ENCODE data around the gene C13orf42.

Gene C13orf42

GRCh38 chr13:51043310-51043709 lies 67.8 kb downstream of the C13orf42 start:
- DNase-seq (ENCODE audit: insufficient read length, low spot score) (no peak), FAIRE-seq (no peak)
- TF ChIP-seq POLR2A (IDR thresholded peaks at IDR 0.05; ENCODE audit: low read depth, low read length), result no peak

- TF ChIP-seq POLR2A (IDR thresholded peaks at IDR 0.05; ENCODE audit: low read depth, low read length), result no peak
- FAIRE-seq, result no peak
- DNase-seq (ENCODE audit: insufficient read length, low spot score), result no peak
Observed at GRCh38 chr13:51041710-51042109, 69.4 kb downstream of the C13orf42 start.

DNA sequence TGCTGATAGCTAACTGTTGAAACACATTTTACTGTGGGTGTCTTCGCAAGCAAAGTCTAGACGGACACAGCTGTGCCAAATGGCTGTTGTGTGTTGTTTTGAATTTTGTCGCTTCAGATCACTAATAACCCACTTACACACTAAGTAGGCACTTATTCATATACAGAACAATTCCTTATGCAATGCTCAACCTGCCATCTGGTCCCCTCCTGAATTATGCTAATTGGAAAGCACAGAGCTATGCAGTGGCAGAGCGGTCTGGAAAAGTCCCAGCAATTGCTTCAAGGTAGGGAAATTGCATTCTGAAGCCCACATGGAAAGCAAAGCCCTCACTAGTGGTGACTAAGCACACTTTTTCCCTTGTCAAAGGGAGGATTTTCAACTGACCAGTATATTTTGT lies 69.9 kb downstream of the C13orf42 start:
- no peak for DNase-seq (ENCODE audit: insufficient read length, low spot score)
- no peak for TF ChIP-seq POLR2A (IDR thresholded peaks at IDR 0.05; ENCODE audit: low read depth, low read length)
- no peak for FAIRE-seq

- TF ChIP-seq POLR2A (IDR thresholded peaks at IDR 0.05; ENCODE audit: low read depth, low read length), result no peak
- FAIRE-seq (no peak), DNase-seq (ENCODE audit: insufficient read length, low spot score) (no peak)
Observed at GRCh38 chr13:51040431-51040830, 70.6 kb downstream of the C13orf42 start.

GRCh38 chr13:51036418-51036817 lies 74.7 kb downstream of the C13orf42 start:
- TF ChIP-seq POLR2A (IDR thresholded peaks at IDR 0.05; ENCODE audit: low read depth, low read length), result no peak
- no peak for FAIRE-seq
- DNase-seq (ENCODE audit: insufficient read length, low spot score), result no peak

DNA sequence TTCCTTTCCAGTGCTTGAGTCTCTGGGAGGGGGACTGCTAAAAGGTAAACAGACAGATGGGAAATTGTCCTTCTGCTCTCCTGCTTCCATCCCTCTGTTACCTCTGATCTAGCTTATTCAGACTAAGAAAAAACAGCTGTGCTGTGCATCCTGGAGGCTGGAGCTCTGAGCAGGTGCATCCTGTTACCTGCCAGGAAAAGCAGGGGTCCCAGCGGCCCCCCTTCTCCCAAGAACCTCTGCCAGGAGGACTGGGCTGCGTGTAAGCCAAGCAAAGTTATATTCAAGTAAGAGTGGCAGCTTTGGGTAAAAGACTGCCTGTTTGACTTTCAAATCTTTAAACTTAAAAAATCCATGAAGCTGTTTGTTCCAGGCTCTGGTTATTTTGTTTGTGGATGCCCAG lies 75.1 kb downstream of the C13orf42 start:
- no peak for TF ChIP-seq POLR2A (IDR thresholded peaks at IDR 0.05; ENCODE audit: low read depth, low read length)
- no peak for DNase-seq (ENCODE audit: insufficient read length, low spot score)
- FAIRE-seq, result no peak

GRCh38 chr13:51035469-51035868 lies 75.6 kb downstream of the C13orf42 start:
- DNase-seq (ENCODE audit: insufficient read length, low spot score), result no peak
- FAIRE-seq, result no peak
- no peak for TF ChIP-seq POLR2A (IDR thresholded peaks at IDR 0.05; ENCODE audit: low read depth, low read length)

- no peak for DNase-seq (ENCODE audit: insufficient read length, low spot score)
- no peak for TF ChIP-seq POLR2A (IDR thresholded peaks at IDR 0.05; ENCODE audit: low read depth, low read length)
- no peak for FAIRE-seq
Observed at GRCh38 chr13:51034906-51035305, 76.2 kb downstream of the C13orf42 start.

GRCh38 chr13:51033421-51034185 lies 77.5 kb downstream of the C13orf42 start:
- FAIRE-seq (no peak), DNase-seq (ENCODE audit: insufficient read length, low spot score) (no peak)
- TF ChIP-seq POLR2A (IDR thresholded peaks at IDR 0.05; ENCODE audit: low read depth, low read length), result no peak

- no peak for FAIRE-seq
- no peak for TF ChIP-seq POLR2A (IDR thresholded peaks at IDR 0.05; ENCODE audit: low read depth, low read length)
- DNase-seq (ENCODE audit: insufficient read length, low spot score), result no peak
Observed at GRCh38 chr13:51032831-51033230, 78.2 kb downstream of the C13orf42 start.

Measured in H54 (cell line).